Nephron (organoid): ENCODE measurements around the gene CDK5.

ENCODE experiments used
- H3K27ac Mint-ChIP-seq, 3 experiments: 2 replicates each; pipeline ENCODE4 v1.8.0; 2020; ENCODE audit warnings: mixed read lengths in 3 of 3, mild to moderate bottlenecking in 2 of 3, moderate library complexity in 1 of 3
- H3K27me3 Mint-ChIP-seq: 2 replicates; pipeline ENCODE4 v1.8.0; 2021; ENCODE audit warnings: low read depth, mild to moderate bottlenecking, moderate library complexity, mixed read lengths
- H3K36me3 Mint-ChIP-seq: 2 replicates; pipeline ENCODE4 v1.8.0; 2020; ENCODE audit warnings: low read depth, mixed read lengths
- H3K4me1 Mint-ChIP-seq: 2 replicates; pipeline ENCODE4 v1.8.0; 2020; ENCODE audit warnings: mixed read lengths
- H3K4me3 Mint-ChIP-seq, 3 experiments: 2 replicates each; pipeline ENCODE4 v1.8.0; 2020; ENCODE audit warnings: mild to moderate bottlenecking in 3 of 3, mixed read lengths in 3 of 3, moderate library complexity in 2 of 3
- H3K9me3 Mint-ChIP-seq: 2 replicates; pipeline ENCODE4 v1.8.0; 2020; ENCODE audit warnings: mixed read lengths
- TF ChIP-seq, protein P1 (sequence below), 3 experiments: fragments of 200-600 bp; sonication (generic); IDR thresholded peaks; one replicate each; pipeline ENCODE4 v1.5.0; 2021; ENCODE audit warnings: antibody characterized with exemption in 3 of 3; ENCODE audit not compliant: unreplicated experiment in 3 of 3

The CDK5 gene

DNA sequence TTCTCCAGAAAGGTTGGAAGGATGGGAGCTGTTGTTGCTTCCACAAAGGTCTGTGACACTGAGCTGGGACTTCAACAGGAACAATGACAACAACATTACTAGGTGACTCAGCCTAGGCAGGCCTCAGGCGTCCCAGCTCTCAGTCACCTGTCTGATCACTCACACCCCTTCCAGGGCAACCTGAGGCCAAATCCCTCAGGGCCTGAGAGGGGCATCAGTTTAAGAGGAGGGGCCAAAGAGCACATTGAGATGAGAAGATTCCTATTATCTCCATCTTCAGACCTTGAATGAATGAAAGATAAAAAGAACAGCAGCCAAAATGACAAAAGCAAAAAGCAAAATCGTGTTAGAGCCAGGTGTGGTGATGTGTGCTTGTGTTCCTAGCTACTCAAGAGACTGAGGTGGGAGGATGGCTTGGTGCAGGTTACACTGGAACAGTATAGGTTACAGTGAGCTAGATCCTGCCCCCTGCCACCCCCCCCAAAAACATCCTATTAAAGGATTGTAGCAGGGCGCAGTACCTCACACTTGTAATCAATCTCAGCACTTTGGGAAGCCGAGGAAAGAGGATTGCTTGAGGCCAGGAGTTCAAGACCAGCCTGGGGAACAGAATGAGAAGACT is 33.2 kb downstream of the CDK5 start, which contains the start of gene ATG9B:
TSS of gene ATG9B (minus strand) at position 60 of the 622 bp plus-strand sequence. CDS start 71 bp downstream, outside the sequence.
- no peaks in the 10 kb centered on the region for H3K9me3 Mint-ChIP-seq
- peaks cover 3% of the 10 kb centered on the region for H3K36me3 Mint-ChIP-seq
- peaks cover 32% of the 10 kb centered on the region for H3K27me3 Mint-ChIP-seq
- TF ChIP-seq, protein P1, sequence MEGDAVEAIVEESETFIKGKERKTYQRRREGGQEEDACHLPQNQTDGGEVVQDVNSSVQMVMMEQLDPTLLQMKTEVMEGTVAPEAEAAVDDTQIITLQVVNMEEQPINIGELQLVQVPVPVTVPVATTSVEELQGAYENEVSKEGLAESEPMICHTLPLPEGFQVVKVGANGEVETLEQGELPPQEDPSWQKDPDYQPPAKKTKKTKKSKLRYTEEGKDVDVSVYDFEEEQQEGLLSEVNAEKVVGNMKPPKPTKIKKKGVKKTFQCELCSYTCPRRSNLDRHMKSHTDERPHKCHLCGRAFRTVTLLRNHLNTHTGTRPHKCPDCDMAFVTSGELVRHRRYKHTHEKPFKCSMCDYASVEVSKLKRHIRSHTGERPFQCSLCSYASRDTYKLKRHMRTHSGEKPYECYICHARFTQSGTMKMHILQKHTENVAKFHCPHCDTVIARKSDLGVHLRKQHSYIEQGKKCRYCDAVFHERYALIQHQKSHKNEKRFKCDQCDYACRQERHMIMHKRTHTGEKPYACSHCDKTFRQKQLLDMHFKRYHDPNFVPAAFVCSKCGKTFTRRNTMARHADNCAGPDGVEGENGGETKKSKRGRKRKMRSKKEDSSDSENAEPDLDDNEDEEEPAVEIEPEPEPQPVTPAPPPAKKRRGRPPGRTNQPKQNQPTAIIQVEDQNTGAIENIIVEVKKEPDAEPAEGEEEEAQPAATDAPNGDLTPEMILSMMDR (IDR thresholded peaks at IDR 0.05; ENCODE audit: unreplicated experiment in 3 of 3), result no peak
- peaks cover 26% of the 10 kb centered on the region for H3K4me1 Mint-ChIP-seq
- H3K4me3 Mint-ChIP-seq, result peak within 1 kb of the TSS; percentile 24 to 50 (median 30)
- H3K27ac Mint-ChIP-seq, result no peak within 1 kb of the TSS

DNA sequence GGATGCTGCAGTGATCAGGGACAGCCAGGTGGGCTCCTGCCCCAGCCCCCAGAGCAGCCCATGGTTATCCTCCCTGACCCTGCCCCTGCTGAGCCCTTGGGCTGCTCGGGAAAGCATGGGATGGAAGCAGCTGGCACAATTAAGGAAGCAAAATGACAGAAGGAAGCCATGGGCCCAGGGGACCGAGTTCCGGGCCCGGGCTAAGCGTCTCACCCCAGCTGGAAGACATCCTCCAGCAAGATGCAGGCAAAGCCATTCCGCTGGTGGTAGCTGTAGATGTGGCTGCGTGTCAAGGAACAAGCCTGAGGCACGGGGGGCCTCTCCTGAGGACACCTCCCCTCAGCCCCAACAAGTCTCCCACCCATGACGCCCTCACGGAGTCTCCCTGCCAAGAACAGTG is 34.5 kb downstream of the CDK5 start:
- H3K27me3 Mint-ChIP-seq, result peaks cover 38% of the 10 kb centered on the region
- H3K9me3 Mint-ChIP-seq, result no peaks in the 10 kb centered on the region
- peaks cover 24% of the 10 kb centered on the region for H3K4me1 Mint-ChIP-seq
- H3K27ac Mint-ChIP-seq, result no peak overlapping the region
- TF ChIP-seq, protein P1 (IDR thresholded peaks at IDR 0.05; ENCODE audit: unreplicated experiment in 3 of 3), result no peak
- H3K36me3 Mint-ChIP-seq, result no peaks in the 10 kb centered on the region
- no peak overlapping the region for H3K4me3 Mint-ChIP-seq

DNA sequence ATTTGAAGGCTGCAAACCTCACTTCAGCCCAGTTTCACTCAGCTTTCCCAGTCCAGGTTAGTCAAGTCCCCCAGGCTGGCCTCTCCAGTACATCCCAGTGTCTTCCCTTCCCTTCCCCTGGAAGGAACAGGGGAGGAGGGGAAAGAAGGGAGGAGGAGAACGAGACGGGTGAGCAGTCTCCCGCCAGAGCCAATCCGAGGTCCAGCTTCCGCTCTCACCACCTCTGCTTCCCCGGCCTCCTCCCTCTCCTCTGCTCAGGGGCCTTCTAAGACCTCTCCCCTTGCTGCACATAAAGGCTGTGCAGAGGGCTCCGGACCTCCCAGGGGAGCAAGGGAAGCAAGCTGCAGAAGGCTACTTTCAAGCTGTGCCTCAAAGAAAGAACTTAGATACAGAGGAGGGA is 37.5 kb downstream of the CDK5 start:
- peaks cover 28% of the 10 kb centered on the region for H3K4me1 Mint-ChIP-seq
- H3K4me3 Mint-ChIP-seq, result peak overlapping the region; percentile 37 to 62 (median 40)
- H3K27ac Mint-ChIP-seq, result peak overlapping the region; percentile 25 to 76 (median 63)
- H3K9me3 Mint-ChIP-seq, result no peaks in the 10 kb centered on the region
- TF ChIP-seq, protein P1 (IDR thresholded peaks at IDR 0.05; ENCODE audit: unreplicated experiment in 3 of 3), result no peak
- no peaks in the 10 kb centered on the region for H3K36me3 Mint-ChIP-seq
- H3K27me3 Mint-ChIP-seq, result peaks cover 58% of the 10 kb centered on the region

DNA sequence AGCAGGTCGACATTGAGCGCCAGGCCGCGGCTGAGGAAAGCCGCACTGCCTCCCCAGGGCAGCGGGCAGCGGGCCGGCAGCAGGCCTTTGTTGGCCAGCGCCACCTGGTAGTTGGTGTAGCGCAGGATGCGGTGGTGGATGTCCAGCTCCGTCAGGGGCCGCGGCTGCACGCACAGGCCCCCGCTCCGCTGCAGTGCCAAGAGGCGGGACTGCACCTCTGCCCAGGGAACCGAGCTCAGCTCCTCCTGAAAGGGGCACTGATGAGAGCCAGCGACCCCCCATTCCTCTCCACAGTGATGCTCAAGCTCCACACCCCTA is 38.6 kb downstream of the CDK5 start:
- TF ChIP-seq, protein P1 (IDR thresholded peaks at IDR 0.05; ENCODE audit: unreplicated experiment in 3 of 3), result no peak
- H3K27me3 Mint-ChIP-seq, result peaks cover 50% of the 10 kb centered on the region

DNA sequence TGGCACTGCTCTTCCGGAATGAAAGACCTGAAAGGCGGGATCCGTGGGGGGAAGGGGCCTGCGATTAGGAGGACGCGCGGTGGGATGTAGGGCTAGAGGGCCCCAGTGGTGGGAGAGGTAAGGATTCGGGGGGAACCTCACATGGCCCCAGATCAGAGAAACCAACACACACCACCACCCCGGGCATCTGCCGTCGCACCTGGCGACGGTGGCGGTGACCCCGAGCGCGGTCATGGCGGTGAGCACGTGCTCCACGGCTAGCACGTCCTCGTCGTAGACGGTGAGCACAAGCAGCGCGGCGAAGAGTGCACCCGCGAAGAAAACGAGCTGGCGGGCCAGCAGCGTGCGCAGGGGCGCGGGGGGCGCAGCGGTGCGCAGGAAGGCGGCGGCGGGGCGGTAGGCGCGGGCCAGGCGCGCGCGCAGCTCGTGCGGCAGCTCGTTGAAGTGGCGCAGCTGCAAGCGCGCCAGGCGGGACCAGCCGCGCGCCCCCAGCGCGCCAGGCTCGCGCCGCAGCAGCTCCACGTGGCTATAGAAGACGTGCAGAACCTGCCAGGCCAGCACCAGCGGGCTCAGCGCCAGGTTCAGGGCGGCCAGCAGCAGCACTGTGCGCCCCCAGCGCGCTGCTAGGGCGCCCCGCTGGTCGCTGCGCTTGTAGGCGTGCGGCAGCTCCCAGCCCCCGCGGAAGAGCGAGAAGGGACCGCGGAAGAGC is 39.1 kb downstream of the CDK5 start:
- H3K4me1 Mint-ChIP-seq, result peaks cover 31% of the 10 kb centered on the region
- peaks cover 50% of the 10 kb centered on the region for H3K27me3 Mint-ChIP-seq
- H3K9me3 Mint-ChIP-seq, result no peaks in the 10 kb centered on the region
- TF ChIP-seq, protein P1 (IDR thresholded peaks at IDR 0.05; ENCODE audit: unreplicated experiment in 3 of 3), result no peak
- H3K27ac Mint-ChIP-seq, result peak overlapping the region; percentile 7 to 63 (median 29)
- H3K36me3 Mint-ChIP-seq, result peaks cover 3% of the 10 kb centered on the region
- H3K4me3 Mint-ChIP-seq, result peak overlapping the region; percentile 55 to 84 (median 82)

More for the DNA sequence above, 38.6 kb downstream of the CDK5 start:
- no peak overlapping the region for H3K27ac Mint-ChIP-seq
- H3K4me3 Mint-ChIP-seq, result peak overlapping the region; percentile 28 to 68 (median 57)
- H3K9me3 Mint-ChIP-seq, result no peaks in the 10 kb centered on the region
- peaks cover 31% of the 10 kb centered on the region for H3K4me1 Mint-ChIP-seq
- peaks cover 3% of the 10 kb centered on the region for H3K36me3 Mint-ChIP-seq
